C4-2B (cell line): ENCODE data around the gene GUCA1C.

Experiments used
- H3K27ac ChIP-seq: fragments of 450-650 bp; 2 replicates; pipeline ENCODE4 v1.5.1; 2017
- CTCF ChIP-seq: fragments of 450-650 bp; conservative IDR thresholded peaks from 2 replicates; pipeline ENCODE4 v1.5.1; 2017; ENCODE audit warnings: mild to moderate bottlenecking
- ZFX ChIP-seq: fragments of 450-650 bp; IDR thresholded peaks from 2 replicates; pipeline ENCODE4 v1.6.1; 2017

GUCA1C gene

DNA sequence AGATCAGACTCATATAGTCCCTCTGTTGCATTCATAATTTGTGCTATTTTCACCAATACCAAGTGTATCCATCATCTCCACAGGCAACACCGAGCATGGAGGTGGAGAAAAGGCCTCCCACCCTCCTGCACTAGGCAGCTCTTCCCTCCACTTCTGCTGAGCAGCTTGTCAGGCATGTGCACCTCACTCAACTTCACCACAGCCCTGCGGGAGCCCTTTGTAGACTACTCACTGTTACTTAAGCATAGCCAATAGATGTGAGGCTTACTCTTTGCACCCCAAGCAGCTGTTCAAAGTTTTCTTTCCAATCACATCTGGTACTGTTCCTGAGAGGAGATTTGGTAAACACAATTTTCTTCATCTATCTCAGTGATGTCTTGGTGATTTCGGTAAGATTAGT is 16.9 kb upstream of the GUCA1C start:
- no peak overlapping the region for H3K27ac ChIP-seq
- TF ChIP-seq CTCF = no peak

GRCh38 chr3:108966773-108967172 is 13.1 kb upstream of the GUCA1C start:
- no peak overlapping the region for H3K27ac ChIP-seq
- TF ChIP-seq CTCF (no peak), ZFX (no peak)

- no peak overlapping the region for H3K27ac ChIP-seq
Measured at GRCh38 chr3:108959017-108959416, 5.3 kb upstream of the GUCA1C start.

DNA sequence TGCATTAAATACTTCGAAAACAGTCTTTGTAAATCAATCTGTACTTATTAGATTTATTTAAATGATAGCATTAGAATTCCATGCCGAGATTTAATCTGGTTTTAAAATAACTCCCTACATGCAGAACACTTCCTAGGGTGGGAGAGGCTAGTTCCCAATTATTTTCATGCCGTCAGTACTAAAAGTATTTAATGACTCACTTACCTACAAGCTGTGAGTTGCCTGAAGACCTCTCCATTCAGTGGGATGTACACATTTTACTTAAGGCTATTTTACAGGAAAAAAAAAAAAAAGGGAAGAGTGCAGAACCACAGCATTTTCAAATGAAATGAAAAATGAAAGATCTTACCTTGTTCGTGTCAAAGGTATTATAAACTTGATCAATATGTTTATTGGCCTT is 469 bp downstream of the GUCA1C start:
- no peak for TF ChIP-seq CTCF
- no peak for TF ChIP-seq ZFX
- H3K27ac ChIP-seq = no peak overlapping the region

More at GRCh38 chr3:108959017-108959416, 5.3 kb upstream of the GUCA1C start:
- TF ChIP-seq CTCF (no peak), ZFX (no peak)

- TF ChIP-seq ZFX (no peak), CTCF (no peak)
- H3K27ac ChIP-seq = no peak overlapping the region
Measured at GRCh38 chr3:108951820-108952501, 1.7 kb downstream of the GUCA1C start.

DNA sequence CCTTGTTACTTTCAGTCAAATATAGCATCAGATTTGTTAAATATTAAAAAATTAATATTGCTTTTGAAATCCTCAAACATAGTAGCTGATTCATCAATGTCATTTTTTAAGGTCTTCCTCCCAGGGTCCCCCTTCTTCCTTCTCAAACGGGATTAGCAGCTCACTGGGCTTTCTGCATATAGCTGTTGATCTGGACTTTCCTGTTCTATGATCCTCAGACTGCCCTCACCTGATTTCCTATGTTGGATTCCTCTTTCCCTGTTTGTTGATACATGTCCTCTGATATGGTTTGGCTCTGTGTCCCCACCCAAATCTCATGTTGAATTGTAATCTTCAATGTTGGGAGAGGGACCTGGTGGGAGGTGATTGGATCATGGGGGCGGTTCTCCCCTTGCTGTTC is 5.8 kb downstream of the GUCA1C start:
- TF ChIP-seq ZFX = no peak
- TF ChIP-seq CTCF = no peak
- H3K27ac ChIP-seq = no peak overlapping the region

DNA sequence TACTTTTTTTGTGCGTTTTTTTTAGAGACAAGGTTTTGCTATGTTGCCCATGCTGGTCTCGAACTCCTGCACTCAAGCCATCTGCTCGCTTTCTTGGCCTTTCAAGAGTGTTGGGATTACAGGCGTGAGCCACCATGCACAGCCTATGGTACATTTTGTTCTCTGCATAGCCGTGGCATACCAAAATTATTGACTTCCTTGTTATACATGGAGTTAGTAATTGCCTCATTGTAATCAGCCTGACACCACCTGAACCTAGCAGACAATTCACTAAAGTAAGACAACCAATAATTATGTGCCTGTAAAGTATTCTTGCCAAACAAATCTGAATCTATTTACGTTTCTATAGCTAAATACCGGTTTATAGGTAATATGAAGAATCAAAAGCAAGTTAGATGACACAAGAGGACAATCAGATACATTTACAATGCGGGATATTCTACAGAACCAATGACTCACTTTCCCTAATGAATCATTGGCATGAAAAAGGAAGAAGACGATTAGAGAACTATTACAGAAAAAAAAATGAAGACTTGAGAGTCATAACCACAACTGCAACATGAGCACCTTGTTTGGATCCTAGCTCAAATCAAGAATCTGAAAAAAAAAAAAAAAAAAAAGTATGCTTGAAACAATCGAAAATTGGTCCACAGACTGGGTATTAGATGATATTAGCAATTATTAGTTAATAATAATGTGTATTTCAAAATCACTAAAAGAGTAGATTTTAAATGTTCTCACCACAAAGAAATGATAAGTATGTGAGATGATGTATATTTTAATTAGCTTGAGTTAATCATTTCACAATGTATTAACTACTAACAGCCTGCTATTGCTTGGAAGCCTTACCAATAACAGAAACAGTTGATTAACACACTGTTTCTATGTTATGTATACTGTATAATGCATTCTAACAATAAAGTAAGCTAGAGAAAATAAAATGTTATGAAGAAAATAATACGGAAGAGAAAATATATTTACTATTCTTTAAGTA is 7.1 kb downstream of the GUCA1C start:
- H3K27ac ChIP-seq = no peak overlapping the region
- TF ChIP-seq ZFX (no peak), CTCF (no peak)
